Measurements from ENCODE around the gene SLC25A26.

SLC25A26 gene

DNA sequence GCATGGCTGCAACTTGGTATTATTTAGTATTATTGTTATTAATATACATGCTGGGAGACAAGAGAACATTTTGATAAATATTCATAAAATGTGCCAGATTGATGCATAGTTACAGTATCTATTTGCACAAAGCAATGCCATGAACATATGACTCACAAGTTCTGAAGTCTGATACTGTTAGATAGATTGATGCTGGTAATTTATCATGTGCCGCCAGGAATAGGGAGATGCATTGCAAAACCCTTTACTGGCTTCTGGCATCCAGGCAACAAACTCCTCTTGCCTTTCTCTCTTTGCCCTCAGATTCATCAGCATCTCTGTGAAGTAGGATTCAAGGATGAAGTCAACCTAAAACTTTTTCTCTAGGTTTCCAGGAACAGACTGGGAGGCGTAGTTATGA lies 41.0 kb upstream of the SLC25A26 start:
- no peak overlapping the region for H4K8ac ChIP-seq (ENCODE audit: low read depth, low read length)
- no peak overlapping the region for H3K9ac ChIP-seq (ENCODE audit: low read length)
- no peak overlapping the region for H3K4ac ChIP-seq (ENCODE audit: low read depth, low read length)
- no peak for DNase-seq
- H3K27ac ChIP-seq (ENCODE audit: low read depth, low read length), result no peak overlapping the region
- no peak overlapping the region for H2BK12ac ChIP-seq (ENCODE audit: low read length)
- H3K79me2 ChIP-seq (ENCODE audit: control insufficient read depth, insufficient read depth, low read length, poor library complexity), result no peaks in the 10 kb centered on the region
- H2BK5ac ChIP-seq (ENCODE audit: low read depth, low read length, poor library complexity), result no peak overlapping the region
- no peak overlapping the region for H3K14ac ChIP-seq (ENCODE audit: low read length)
- H4K12ac ChIP-seq (ENCODE audit: low read depth, low read length), result no peak overlapping the region
- H3K23ac ChIP-seq (ENCODE audit: low read length), result no peak overlapping the region
- no peaks in the 10 kb centered on the region for H3K4me1 ChIP-seq (ENCODE audit: control insufficient read depth in 1 of 2, insufficient read depth in 2 of 2, low read length in 2 of 2)
- H2BK120ac ChIP-seq (ENCODE audit: insufficient read depth, low read length, poor library complexity), result no peak overlapping the region
- no peaks in the 10 kb centered on the region for H3K79me1 ChIP-seq (ENCODE audit: low read length)
- H3K9me3 ChIP-seq (ENCODE audit: insufficient read depth, low read depth, low read length), result peaks cover 1% of the 10 kb centered on the region
- no CpG with 5 or more reads among the region's 2 CpGs for WGBS (ENCODE audit: extremely low coverage, insufficient coverage, insufficient read length)
- no peaks in the 10 kb centered on the region for H3K27me3 ChIP-seq (ENCODE audit: insufficient read depth, low read length)
- H3K4me2 ChIP-seq (ENCODE audit: low read length), result no peak overlapping the region
- no peak overlapping the region for H2AFZ ChIP-seq (ENCODE audit: insufficient read depth, low read length, poor library complexity)
- no peak overlapping the region for H2AK5ac ChIP-seq (ENCODE audit: low read length)
- no peaks in the 10 kb centered on the region for H3K36me3 ChIP-seq (ENCODE audit: control insufficient read depth in 1 of 2, insufficient read depth in 2 of 2, low read length in 2 of 2)
- H3K18ac ChIP-seq (ENCODE audit: low read length), result no peak overlapping the region
- no peak overlapping the region for H3K4me3 ChIP-seq (ENCODE audit: low read depth, low read length)
- no peak overlapping the region for H4K91ac ChIP-seq (ENCODE audit: low read depth, low read length)

DNA sequence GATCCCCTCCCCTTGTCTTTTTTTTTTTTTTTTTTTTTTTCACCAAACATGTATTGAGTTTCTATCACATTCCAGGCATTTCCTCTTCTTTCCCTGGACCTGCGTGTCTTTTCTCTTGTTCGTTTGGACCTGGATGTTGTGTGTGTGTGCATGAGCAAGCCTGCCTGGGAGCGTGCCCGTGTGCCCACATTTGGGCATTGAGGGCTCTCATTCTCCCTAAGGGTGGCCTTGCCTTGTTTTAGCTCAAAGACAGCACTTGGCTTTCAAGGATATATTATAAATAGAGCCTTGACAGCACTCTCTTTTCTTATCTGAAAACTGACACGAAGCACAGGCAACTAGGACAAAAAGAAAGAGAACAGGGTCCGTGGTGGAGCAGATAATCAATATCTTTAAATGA lies 39.0 kb upstream of the SLC25A26 start:
- H2BK120ac ChIP-seq (ENCODE audit: insufficient read depth, low read length, poor library complexity), result no peak overlapping the region
- no peak overlapping the region for H4K91ac ChIP-seq (ENCODE audit: low read depth, low read length)
- H3K4me1 ChIP-seq (ENCODE audit: control insufficient read depth in 1 of 2, insufficient read depth in 2 of 2, low read length in 2 of 2), result no peaks in the 10 kb centered on the region
- H3K14ac ChIP-seq (ENCODE audit: low read length), result no peak overlapping the region
- no peak overlapping the region for H3K18ac ChIP-seq (ENCODE audit: low read length)
- no peak overlapping the region for H3K4me3 ChIP-seq (ENCODE audit: low read depth, low read length)
- H3K36me3 ChIP-seq (ENCODE audit: control insufficient read depth in 1 of 2, insufficient read depth in 2 of 2, low read length in 2 of 2), result no peaks in the 10 kb centered on the region
- H4K12ac ChIP-seq (ENCODE audit: low read depth, low read length), result no peak overlapping the region
- no peaks in the 10 kb centered on the region for H3K27me3 ChIP-seq (ENCODE audit: insufficient read depth, low read length)
- no peak overlapping the region for H2AK5ac ChIP-seq (ENCODE audit: low read length)
- no peak for DNase-seq
- no peaks in the 10 kb centered on the region for H3K79me1 ChIP-seq (ENCODE audit: low read length)
- no CpG with 5 or more reads among the region's 6 CpGs for WGBS (ENCODE audit: extremely low coverage, insufficient coverage, insufficient read length)
- H3K4me2 ChIP-seq (ENCODE audit: low read length), result no peak overlapping the region
- no peak overlapping the region for H3K23ac ChIP-seq (ENCODE audit: low read length)
- H2BK5ac ChIP-seq (ENCODE audit: low read depth, low read length, poor library complexity), result no peak overlapping the region
- H3K27ac ChIP-seq (ENCODE audit: low read depth, low read length), result no peak overlapping the region
- H3K9ac ChIP-seq (ENCODE audit: low read length), result no peak overlapping the region
- H2BK12ac ChIP-seq (ENCODE audit: low read length), result no peak overlapping the region
- no peaks in the 10 kb centered on the region for H3K79me2 ChIP-seq (ENCODE audit: control insufficient read depth, insufficient read depth, low read length, poor library complexity)
- H4K8ac ChIP-seq (ENCODE audit: low read depth, low read length), result no peak overlapping the region
- H3K4ac ChIP-seq (ENCODE audit: low read depth, low read length), result no peak overlapping the region
- H2AFZ ChIP-seq (ENCODE audit: insufficient read depth, low read length, poor library complexity), result no peak overlapping the region
- H3K9me3 ChIP-seq (ENCODE audit: insufficient read depth, low read depth, low read length), result peaks cover 1% of the 10 kb centered on the region

DNA sequence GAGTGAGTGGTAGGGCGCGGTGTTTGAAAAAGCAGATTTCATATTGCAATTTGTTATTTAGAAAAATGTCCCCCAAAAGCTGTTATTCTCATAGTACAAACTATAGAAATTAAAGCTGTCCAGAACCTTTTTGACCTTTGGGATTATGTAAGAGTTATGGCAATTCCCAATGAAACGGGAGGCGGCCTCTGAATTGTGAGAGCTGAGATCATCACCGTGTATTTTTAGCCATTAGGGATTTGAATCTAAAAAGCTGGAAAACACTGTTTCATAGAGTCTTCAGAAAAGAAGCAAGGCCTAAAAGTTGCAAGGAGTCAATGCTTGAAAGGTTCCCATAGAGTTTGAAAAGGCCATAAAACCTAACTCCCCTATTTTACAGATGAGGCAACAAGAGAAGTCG lies 38.6 kb upstream of the SLC25A26 start:
- H3K79me1 ChIP-seq (ENCODE audit: low read length), result no peaks in the 10 kb centered on the region
- H3K9me3 ChIP-seq (ENCODE audit: insufficient read depth, low read depth, low read length), result peaks cover 1% of the 10 kb centered on the region
- H3K23ac ChIP-seq (ENCODE audit: low read length), result no peak overlapping the region
- no peaks in the 10 kb centered on the region for H3K79me2 ChIP-seq (ENCODE audit: control insufficient read depth, insufficient read depth, low read length, poor library complexity)
- no peak overlapping the region for H4K12ac ChIP-seq (ENCODE audit: low read depth, low read length)
- H3K4ac ChIP-seq (ENCODE audit: low read depth, low read length), result no peak overlapping the region
- no peak overlapping the region for H2BK5ac ChIP-seq (ENCODE audit: low read depth, low read length, poor library complexity)
- no peak overlapping the region for H3K4me2 ChIP-seq (ENCODE audit: low read length)
- H3K36me3 ChIP-seq (ENCODE audit: control insufficient read depth in 1 of 2, insufficient read depth in 2 of 2, low read length in 2 of 2), result no peaks in the 10 kb centered on the region
- no CpG with 5 or more reads among the region's 6 CpGs for WGBS (ENCODE audit: extremely low coverage, insufficient coverage, insufficient read length)
- H3K27ac ChIP-seq (ENCODE audit: low read depth, low read length), result no peak overlapping the region
- no peak overlapping the region for H2AFZ ChIP-seq (ENCODE audit: insufficient read depth, low read length, poor library complexity)
- no peak overlapping the region for H2AK5ac ChIP-seq (ENCODE audit: low read length)
- H3K4me1 ChIP-seq (ENCODE audit: control insufficient read depth in 1 of 2, insufficient read depth in 2 of 2, low read length in 2 of 2), result no peaks in the 10 kb centered on the region
- H4K91ac ChIP-seq (ENCODE audit: low read depth, low read length), result no peak overlapping the region
- H2BK12ac ChIP-seq (ENCODE audit: low read length), result no peak overlapping the region
- no peak overlapping the region for H3K18ac ChIP-seq (ENCODE audit: low read length)
- H3K14ac ChIP-seq (ENCODE audit: low read length), result no peak overlapping the region
- H3K4me3 ChIP-seq (ENCODE audit: low read depth, low read length), result no peak overlapping the region
- H2BK120ac ChIP-seq (ENCODE audit: insufficient read depth, low read length, poor library complexity), result no peak overlapping the region
- no peak overlapping the region for H3K9ac ChIP-seq (ENCODE audit: low read length)
- H4K8ac ChIP-seq (ENCODE audit: low read depth, low read length), result no peak overlapping the region
- no peak for DNase-seq
- no peaks in the 10 kb centered on the region for H3K27me3 ChIP-seq (ENCODE audit: insufficient read depth, low read length)

DNA sequence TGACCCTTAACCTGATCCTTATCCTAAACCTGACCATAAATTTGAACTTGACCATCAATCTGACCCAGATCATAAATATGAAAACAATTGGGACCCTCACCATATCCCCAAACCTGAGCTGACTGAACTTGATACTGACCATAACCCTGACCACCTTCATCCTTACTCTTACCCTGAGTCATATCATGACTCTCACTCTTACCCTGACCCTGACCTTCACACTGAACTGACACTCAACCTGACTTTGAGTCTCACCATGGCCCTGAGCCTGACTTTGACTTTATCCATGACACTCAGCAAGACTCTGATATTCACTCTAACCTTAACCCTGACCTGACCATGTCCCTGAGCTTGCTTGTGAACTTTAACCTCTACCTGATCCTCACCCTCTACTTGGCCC lies 34.3 kb upstream of the SLC25A26 start:
- H3K4me2 ChIP-seq (ENCODE audit: low read length), result no peak overlapping the region
- no peak overlapping the region for H3K18ac ChIP-seq (ENCODE audit: low read length)
- no peak for DNase-seq
- no peaks in the 10 kb centered on the region for H3K4me1 ChIP-seq (ENCODE audit: control insufficient read depth in 1 of 2, insufficient read depth in 2 of 2, low read length in 2 of 2)
- H3K9ac ChIP-seq (ENCODE audit: low read length), result no peak overlapping the region
- H3K4ac ChIP-seq (ENCODE audit: low read depth, low read length), result no peak overlapping the region
- no peak overlapping the region for H3K27ac ChIP-seq (ENCODE audit: low read depth, low read length)
- no peaks in the 10 kb centered on the region for H3K27me3 ChIP-seq (ENCODE audit: insufficient read depth, low read length)
- no peaks in the 10 kb centered on the region for H3K79me2 ChIP-seq (ENCODE audit: control insufficient read depth, insufficient read depth, low read length, poor library complexity)
- H4K8ac ChIP-seq (ENCODE audit: low read depth, low read length), result no peak overlapping the region
- no peak overlapping the region for H4K12ac ChIP-seq (ENCODE audit: low read depth, low read length)
- no peak overlapping the region for H2BK12ac ChIP-seq (ENCODE audit: low read length)
- no peaks in the 10 kb centered on the region for H3K79me1 ChIP-seq (ENCODE audit: low read length)
- no peak overlapping the region for H2BK5ac ChIP-seq (ENCODE audit: low read depth, low read length, poor library complexity)
- H3K9me3 ChIP-seq (ENCODE audit: insufficient read depth, low read depth, low read length), result no peaks in the 10 kb centered on the region
- no peaks in the 10 kb centered on the region for H3K36me3 ChIP-seq (ENCODE audit: control insufficient read depth in 1 of 2, insufficient read depth in 2 of 2, low read length in 2 of 2)
- H2AFZ ChIP-seq (ENCODE audit: insufficient read depth, low read length, poor library complexity), result no peak overlapping the region
- H2AK5ac ChIP-seq (ENCODE audit: low read length), result no peak overlapping the region
- H2BK120ac ChIP-seq (ENCODE audit: insufficient read depth, low read length, poor library complexity), result no peak overlapping the region
- H3K14ac ChIP-seq (ENCODE audit: low read length), result no peak overlapping the region
- no peak overlapping the region for H3K23ac ChIP-seq (ENCODE audit: low read length)
- H4K91ac ChIP-seq (ENCODE audit: low read depth, low read length), result no peak overlapping the region
- H3K4me3 ChIP-seq (ENCODE audit: low read depth, low read length), result no peak overlapping the region

Measured in trophoblast cell (in vitro differentiated cells and primary cell).